HG02885 (cell line): ENCODE measurements around the gene ZNF618.

Experiments
- ATAC-seq: cut with Tn5 transposase; IDR thresholded peaks from one replicate; pipeline ENCODE4 v1.9.1; 2021; ENCODE audit warnings: mild to moderate bottlenecking; ENCODE audit not compliant: unreplicated experiment, poor library complexity

ZNF618 gene

DNA sequence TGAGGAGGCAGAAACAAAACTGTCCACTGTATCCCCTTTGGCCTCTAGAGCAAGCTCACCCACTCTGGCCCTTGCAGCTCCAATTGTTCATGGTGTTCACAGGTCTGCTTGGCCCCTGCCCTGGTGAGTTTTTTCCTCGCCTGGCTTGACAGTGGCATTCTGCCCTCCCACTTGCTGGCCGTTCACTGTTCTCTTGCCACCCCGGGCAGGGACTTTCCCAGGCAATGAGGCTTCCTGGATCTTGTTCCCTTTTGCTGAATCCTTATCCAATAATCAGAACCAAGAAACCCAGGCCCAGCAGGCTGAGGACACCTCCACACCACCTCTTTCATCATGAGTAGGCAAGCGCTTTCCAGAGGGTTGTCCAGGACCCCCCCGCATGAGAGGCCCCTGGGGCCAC lies 31.2 kb downstream of the ZNF618 start:
- ATAC-seq: no peak

DNA sequence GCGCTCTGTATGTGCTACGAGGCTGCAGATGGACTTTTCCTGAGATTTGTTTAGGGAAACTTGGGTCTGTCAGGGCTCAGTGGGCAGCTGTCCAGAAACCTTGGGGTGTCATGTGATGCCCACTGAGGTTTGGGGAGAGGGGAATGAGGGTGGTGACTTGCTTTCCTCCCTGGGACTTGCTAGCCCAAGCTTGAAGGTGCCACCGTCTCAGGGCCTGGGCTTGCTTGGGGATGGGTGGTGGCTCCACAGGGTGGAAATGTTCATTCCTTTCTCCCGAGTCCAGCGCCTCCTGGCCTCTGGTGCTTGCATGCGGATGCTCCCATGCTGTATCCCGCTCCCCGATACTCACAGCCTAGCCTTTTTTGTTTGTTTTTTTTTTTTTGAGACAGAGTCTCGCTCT lies 33.3 kb downstream of the ZNF618 start:
- no peak for ATAC-seq

DNA sequence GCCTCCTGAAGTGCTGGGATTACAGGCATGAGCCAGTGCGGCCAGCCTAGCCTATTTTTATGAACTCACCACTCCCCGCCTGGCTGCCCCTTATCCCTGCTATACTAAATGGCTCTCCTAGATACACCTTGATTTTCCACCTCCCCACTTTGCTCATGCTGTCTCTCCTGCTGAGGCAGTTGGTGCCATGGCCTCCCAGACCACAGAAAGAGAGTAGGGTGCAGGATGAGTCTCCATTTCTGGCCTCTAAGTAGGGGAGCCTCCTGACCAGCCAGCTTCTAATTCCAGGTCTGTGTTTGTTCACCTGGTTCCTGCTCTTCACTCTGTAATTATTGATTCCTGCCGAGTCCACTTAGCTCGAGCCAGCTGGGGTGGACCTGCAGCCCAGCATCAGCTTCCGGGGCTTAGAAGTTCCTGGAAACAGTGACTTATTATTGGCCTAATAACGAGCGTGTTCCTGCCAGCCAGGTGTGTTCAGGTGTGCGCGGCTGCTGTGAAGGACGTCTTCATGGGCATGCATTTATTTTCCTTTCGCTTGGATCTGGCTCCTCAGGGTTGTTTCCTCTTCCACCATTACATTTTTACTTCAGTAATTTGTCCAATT lies 34.0 kb downstream of the ZNF618 start:
- ATAC-seq: no peak

DNA sequence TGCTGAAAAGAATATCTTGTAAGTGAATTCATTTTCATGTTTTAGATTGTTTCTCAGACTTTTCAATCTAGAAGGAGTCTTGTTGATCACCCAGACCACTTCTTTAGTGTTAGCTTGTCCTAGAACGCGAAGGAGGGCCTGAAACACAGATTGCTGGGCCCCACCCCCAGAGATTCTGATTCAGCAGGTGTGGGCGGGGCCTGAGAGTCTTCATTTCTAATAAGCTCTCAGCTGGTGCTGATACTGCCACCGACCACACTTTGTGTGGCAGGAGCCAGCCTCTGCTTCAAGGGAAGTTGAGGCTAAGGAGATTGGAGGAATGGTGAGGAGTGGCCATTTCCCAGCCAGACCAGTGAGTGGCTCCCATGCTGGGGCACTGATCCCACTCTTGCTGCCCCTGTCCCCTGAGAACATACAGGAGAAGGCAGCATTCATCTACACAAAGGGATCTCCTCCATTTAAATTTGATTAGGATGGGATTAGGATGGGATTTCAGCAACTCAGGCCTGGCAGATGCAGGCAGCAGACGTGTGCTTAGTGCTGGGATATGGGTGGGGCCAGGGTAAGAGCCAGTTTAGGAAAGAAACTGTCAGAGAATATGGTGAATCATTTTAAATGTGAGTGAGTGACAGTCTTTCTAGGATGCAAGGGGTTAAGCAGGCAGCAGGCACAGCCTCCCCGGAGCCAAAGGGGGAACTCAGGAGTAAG lies 35.9 kb downstream of the ZNF618 start:
- no peak for ATAC-seq

DNA sequence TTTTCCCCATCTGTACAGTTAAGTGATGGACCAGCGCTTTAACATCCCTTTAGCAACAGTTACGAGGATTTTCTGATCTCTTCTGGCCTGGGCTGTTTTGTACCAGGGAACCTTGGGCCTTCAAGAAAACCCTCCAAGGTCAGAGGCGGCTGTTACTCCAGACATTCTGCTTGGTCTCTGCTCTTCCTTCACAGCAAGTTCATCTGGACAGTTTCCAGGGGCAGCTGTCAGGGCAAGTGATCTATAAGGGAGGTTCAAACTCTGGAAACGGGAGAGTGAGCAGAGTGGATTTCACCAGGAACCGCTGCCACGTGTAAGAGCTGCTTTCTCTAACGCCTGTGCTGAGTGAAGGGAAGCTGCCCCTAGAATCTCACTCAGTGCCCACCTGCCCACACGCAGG lies 36.7 kb downstream of the ZNF618 start:
- no peak for ATAC-seq

DNA sequence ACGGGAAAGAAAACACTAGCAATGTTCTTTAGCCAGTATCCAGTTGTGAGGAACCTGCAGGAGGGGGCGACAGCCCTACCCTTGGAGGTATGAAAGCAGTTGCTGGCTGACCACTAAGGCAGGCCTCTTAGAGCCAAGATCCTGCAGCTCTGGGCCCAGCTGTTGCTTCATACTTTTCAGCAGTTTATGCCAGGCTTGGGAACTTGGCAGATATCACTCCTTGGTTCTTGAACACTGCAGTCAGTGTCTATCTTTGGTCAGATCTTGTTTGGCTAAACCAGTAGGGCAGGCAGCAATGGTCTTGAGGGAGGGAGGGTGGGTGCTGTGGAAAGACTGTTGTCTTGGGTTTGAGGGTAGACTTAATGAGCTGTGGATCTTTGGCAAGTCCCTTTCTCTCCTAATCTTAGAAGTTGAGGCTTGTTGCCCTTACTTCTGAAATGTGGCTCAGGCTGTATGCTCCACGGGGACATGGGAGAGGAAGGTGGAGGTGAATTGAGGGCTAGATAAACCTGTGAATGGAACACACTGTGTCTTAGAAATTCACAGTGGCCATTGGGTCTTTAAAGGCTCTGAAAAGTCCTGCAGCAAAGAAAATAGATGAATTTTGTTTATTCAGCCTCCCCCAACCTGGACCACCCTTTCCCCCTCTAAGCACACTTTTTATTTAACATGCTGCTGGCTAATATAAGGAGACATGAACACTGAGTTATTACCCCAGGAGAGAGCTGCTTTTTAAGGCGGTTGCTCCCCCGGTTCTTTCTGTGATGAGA lies 37.5 kb downstream of the ZNF618 start:
- ATAC-seq: no peak

DNA sequence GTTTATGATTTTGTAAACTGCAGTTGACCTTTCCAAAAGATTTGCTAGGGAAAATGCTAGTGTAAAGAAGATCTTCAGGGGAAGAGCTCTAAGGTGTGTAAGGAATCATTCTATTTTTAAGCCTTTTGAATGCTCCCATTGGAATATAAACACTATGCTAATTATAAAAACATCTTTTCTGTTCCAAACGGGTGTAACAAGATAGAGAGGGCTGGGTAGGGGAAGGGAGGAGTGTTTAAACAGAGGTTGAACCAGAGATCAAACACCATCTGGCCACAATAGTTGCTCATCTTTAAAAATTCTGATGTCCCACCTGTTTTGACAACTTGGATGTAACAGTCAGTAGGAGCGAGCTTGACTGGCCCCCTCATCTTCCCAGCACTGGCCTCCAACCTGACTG lies 38.4 kb downstream of the ZNF618 start:
- ATAC-seq: no peak

DNA sequence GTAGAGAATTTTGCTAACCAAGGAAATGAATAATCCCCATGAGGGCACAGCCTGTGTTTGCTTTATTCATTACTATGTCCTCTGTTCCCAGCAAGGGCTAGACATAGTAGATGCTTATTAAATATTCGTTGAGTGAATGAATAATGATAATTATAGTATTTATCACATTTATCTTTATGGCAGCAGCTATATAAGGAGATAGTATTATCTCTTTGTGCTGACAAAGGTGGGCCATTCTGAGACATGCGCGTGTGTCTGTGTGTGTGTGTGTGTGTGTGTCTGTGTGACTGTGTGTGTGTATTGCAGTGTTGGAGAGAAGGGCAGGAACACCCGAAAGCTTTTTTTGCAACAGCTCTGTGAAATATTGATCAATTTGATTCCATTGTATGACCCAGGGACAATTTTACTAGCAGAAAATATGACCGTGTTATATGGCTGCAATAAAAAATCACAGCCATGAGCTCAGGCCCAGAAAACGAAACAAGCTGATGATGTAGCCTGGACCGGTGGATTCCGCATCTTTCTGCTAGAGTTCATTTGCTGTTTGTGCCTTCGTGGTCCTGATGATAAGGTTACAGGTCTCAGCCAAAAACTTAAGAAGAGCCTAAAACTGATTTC lies 39.8 kb downstream of the ZNF618 start:
- no peak for ATAC-seq

DNA sequence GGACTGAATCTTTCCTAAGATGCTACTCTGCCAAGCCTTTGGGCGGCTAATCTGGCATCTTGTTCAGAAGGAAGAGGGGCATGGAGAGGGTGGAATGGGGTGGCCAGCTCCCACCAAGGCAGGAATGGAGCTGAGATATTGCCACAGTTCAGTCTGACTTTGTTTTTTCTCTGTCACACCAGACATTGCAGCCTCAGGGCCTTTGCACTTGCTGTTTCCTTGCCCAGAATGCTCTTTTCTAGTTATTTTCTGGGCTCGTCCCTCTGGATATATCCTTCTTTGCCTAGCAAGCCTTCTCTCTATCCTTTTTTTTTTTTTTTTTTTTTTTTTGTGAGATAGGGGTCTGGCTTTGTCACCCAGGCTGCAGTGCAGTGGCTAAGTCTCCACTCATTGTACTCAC lies 40.8 kb downstream of the ZNF618 start:
- no peak for ATAC-seq

DNA sequence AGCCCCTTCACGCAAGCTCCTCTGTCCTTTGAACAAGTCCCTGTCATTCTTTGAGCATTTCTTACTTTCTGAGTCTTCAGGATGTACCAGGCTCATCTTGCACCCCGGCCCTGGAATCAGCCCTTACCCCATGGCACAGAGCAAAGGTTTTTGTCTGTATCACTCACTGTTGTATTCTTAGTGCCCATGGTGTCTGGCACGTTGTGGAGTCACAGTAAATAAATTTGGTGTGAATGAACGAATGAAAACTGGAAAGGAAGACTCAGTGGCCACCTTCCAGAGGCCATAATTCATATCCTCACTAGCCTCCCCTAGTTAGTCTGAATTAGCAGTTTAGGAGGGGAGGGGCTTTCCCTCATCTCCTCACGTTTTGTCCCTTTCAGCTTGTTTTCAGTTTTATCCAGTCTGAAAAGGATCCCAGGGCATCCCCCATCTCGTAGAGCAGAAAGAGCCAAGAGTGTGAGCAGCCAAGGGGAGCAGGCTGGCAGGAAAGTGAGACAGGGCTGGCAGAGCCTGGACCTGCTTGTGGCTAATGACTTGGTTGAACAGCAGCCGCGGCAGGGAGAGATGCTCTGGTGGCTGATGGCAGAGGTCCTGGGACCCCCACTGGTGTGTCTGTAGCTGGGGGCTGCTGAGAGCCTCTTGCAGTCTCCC lies 42.7 kb downstream of the ZNF618 start:
- ATAC-seq: no peak

DNA sequence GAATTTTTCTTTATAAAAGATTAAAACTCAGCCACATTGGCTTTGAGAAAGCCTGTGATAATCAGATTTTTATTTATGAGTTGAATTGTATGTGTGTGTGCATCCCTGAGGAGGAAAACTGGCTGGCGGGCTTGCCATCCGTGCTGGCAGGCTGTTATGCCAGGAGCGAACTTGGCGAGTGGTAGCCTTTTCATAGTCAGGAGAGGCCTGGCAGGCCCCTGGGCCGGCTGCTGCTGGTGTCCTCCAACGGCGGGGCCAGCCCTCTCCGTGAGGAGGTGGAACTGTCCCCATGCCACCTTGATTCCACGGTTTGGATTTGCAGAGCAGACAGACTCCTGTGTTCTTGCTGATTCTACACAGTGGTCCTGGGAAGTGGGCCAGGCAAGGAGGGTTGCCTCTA lies 43.3 kb downstream of the ZNF618 start:
- ATAC-seq: no peak

DNA sequence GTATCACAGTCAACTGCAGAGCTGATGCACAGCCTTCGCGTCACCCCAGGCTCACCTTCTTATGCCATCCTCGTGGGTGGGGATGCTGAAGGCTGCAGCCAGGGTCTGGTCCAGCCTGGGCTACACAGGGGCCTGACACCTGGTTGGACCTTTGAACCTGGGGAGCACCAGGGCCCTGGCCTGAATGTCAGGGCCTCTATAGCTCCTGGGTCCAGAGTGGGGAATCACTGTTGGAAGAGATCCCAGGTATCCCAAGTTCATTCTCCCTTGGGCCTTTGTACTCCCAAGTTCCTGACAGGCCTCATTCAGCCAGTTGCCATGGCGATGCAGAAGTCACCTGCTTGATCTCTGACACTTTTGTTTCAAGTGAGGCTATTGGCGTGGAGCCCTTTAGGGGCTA lies 43.8 kb downstream of the ZNF618 start:
- ATAC-seq: no peak

DNA sequence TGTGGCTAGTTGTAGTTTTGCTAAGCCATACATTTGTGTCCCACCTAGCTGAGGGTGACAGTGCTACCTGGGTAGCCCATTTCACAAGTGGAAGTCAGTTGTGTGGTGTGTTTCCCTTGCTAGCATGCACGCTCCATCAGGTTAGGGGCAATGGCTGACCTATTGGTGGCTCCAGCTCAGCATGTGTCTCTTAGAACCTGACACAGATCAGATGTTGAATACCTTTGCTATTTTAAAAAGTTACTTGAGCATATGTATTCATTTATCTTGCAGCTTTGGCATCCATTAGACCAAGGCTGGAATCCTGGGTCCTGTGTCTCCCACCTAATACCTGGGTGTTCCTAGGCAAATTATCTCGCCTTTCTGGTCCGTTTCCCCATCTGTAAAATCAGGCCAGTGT lies 44.8 kb downstream of the ZNF618 start:
- ATAC-seq: no peak

DNA sequence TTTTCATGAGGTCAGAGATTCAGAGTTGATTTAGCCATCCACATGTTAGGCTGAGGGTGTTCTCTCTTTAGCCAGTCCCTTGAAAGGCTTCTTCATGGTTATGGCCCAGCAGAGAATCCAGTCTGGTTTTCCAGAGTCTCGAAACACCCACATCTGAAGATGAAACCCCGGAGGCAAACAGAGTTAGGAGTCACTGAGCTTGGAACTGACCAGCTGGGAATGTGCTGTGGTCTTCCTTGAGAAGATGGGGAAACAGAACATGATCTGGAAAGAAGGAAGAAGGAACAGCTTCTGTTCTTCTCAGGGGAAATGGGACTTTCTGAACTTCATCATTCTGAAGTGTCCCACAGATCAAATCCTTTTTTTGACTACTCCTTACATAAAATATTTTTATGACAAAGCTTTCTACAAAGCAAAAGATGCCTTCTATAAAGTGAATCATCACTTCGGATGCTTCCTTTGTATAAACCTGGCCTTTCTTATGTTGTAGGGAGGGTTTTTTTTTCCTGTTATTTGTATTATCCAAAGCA lies 45.4 kb downstream of the ZNF618 start:
- no peak for ATAC-seq

DNA sequence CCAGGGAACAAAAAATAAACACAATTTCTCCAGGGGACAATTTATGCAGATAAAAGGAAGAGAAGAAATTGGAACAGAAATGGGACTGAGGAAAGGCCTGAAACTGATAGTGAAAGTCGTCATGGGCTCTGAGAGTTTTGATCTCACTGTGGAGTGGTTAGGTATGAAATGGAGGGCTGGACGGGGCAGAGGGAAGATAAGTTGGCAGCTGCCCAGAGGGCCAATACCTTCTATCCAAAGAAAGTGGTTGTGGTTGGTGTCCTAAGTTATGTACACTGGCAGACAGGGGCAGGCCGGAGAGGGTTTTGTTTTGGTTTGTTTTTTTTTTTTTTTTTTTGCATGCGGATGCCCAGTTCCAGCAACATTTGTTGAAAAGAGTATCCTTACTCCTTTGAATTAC lies 46.1 kb downstream of the ZNF618 start:
- ATAC-seq: no peak

DNA sequence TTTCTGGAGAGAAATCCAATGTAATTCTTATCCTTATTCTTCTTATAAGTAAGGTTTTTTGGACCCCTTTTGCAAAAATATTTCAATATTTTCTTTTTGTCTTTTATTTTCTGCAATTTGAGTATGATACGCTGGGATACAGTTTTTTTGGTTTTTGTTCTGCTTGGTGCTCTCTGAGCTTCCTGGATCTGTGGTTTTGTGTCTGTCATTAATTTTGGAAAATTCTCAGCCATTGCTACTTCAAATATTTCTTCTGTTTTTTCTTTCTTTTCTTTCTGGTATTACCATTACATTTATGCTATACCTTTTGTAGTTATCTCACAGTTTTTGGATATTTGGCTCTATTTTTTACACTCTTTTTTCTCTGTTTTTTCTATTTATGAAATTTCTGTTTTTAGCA lies 50.1 kb downstream of the ZNF618 start:
- no peak for ATAC-seq

DNA sequence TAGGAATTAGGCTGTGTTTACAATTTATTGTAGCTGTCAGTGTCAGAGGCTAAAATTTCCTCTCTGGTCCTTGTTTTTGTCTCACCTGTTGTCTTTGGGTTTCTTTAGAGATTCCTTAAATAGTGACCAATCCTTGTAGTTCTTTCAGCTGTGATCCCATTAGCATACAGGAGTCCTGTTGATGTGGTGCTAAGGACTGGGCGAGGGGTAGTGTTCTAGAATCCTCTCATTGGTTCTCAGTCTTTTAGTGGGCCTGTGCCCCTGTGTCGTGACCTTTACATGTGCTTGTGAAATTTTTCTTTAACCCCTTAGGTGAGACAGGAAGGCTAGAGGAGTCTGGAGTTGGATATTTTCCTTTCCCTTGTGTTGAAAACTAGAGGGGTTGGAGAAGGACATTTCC lies 51.2 kb downstream of the ZNF618 start:
- no peak for ATAC-seq

DNA sequence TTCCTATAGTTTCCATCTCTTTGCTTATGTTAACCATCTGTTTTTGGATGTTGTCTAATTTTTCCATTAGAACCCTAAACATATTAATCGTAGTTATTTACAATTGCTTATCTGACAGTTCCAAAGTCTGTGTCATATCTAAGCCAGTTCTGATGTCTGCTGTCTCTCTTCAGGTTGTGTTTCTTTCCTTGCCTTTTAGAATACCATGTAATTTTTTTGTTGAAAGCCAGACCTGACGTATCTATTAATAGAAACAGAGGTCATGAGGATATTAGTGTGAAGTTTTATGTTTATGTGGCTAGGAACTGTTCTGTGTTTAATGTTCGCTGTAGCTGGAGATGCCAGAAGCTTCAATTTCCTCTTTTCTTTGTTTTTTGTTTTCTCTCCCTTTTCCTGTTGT lies 52.2 kb downstream of the ZNF618 start:
- ATAC-seq: no peak

DNA sequence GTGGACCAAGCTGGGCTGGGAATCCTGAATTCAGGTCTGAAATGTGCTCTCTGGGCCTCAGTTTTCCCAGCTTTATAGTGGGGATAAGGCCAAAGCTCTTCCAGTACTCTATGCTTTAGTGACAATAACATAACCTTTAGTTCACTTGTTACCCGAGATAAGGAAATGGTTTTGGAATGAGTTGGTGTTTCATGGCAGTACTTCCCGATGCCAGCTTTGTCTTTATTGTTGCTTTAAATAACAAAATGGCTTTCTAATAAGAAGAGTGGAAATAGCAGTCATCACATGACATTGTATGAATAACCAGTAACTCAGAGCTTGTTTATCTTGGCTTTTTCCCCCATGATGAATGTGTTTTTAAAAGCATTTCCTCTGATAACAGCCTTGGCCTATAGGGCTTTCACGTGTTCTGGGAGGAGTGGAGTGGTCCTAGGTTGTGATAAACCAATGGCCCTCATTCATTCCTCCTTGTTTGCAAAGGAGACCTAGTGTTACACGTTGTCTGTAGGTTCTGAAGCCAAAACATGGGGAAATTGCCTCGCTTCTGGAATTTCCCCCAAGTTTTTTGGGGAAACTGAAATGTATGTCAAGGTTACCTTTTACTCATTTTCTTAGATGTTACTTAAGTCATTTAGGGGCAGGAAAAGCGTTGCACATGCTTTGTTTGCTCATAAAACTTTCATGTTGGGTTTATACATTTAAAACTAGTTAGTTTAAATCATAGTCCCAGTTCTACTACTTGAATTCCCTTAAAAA lies 53.7 kb downstream of the ZNF618 start:
- no peak for ATAC-seq

DNA sequence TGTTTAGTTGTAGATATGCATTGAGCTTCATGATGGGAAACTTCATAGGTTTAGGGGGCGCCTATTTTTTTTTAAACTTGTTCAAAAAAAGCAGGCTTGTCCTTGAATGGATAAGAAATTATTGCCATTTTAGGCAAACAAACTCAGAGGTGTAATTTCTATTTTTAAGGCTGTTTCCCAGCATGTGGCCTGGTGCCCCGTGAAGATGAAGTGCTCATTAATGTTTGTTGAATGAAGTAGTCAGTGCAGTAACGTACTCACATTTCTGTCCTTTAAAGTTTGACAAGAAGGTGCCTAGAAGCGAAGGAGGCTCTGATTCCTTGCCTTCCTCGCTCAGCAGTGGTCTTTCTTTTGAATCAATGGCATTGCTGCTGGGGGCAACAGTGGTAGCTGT lies 54.3 kb downstream of the ZNF618 start:
- no peak for ATAC-seq
